H9 (cell line): ENCODE results near the gene TTC7B. TPM values are rescaled to one million over a fixed set of nuclear protein-coding genes. Genes with fewer than 3 reads are reported as not detected.

Experiments
- DNase-seq: peaks from one replicate; pipeline ENCODE4 v3.0.0-alpha.2; 2017
- H2AFZ ChIP-seq: one replicate; pipeline ENCODE4 v1.6.1; 2013; ENCODE audit warnings: mild to moderate bottlenecking, low read length, control low read depth, moderate library complexity
- H2AK5ac ChIP-seq: 2 replicates; pipeline ENCODE4 v1.6.1; 2013; ENCODE audit warnings: low read length, control low read depth, mixed read lengths; ENCODE audit not compliant: insufficient read length
- H2BK120ac ChIP-seq: one replicate; pipeline ENCODE4 v1.6.1; 2013; ENCODE audit warnings: low read depth, mild to moderate bottlenecking, low read length, control low read depth, inconsistent platforms; ENCODE audit not compliant: poor library complexity, severe bottlenecking
- H2BK12ac ChIP-seq: 2 replicates; pipeline ENCODE4 v1.6.1; 2013; ENCODE audit warnings: low read length, control low read depth, mixed read lengths, low read depth; ENCODE audit not compliant: insufficient read length
- H2BK15ac ChIP-seq: 2 replicates; pipeline ENCODE4 v1.6.1; 2013; ENCODE audit warnings: low read depth, low read length, control low read depth
- H2BK20ac ChIP-seq: one replicate; pipeline ENCODE4 v1.6.1; 2013; ENCODE audit warnings: low read depth, mild to moderate bottlenecking, low read length, control low read depth, inconsistent platforms; ENCODE audit not compliant: poor library complexity, severe bottlenecking
- H2BK5ac ChIP-seq: 2 replicates; pipeline ENCODE4 v1.6.1; 2013; ENCODE audit warnings: low read length, control low read depth, mixed read lengths; ENCODE audit not compliant: insufficient read length
- H3K14ac ChIP-seq: 2 replicates; pipeline ENCODE4 v1.6.1; 2013; ENCODE audit warnings: low read length, control low read depth; ENCODE audit not compliant: insufficient read depth
- H3K18ac ChIP-seq: 2 replicates; pipeline ENCODE4 v1.6.1; 2013; ENCODE audit warnings: low read depth, mild to moderate bottlenecking, mixed read lengths, low read length, control low read depth; ENCODE audit not compliant: insufficient read length
- H3K23ac ChIP-seq: 2 replicates; pipeline ENCODE4 v1.6.1; 2013; ENCODE audit warnings: low read length, control low read depth, mixed read lengths, low read depth; ENCODE audit not compliant: insufficient read length
- H3K23me2 ChIP-seq: 2 replicates; pipeline ENCODE4 v1.6.1; 2013; ENCODE audit warnings: low read depth, mild to moderate bottlenecking, mixed read lengths, low read length, control low read depth; ENCODE audit not compliant: insufficient read length, poor library complexity, severe bottlenecking
- H3K27ac ChIP-seq: 2 replicates; pipeline ENCODE4 v1.5.1; 2013; ENCODE audit warnings: low read length, control low read depth, mixed read lengths, low read depth; ENCODE audit not compliant: insufficient read length
- H3K27me3 ChIP-seq: 2 replicates; pipeline ENCODE4 v1.6.1; 2013; ENCODE audit warnings: low read length, control low read depth, inconsistent platforms; ENCODE audit not compliant: insufficient read depth
- H3K4ac ChIP-seq: 2 replicates; pipeline ENCODE4 v1.6.1; 2013; ENCODE audit warnings: low read depth, mild to moderate bottlenecking, control low read depth, inconsistent platforms, low read length, moderate library complexity
- H3K4me1 ChIP-seq: 2 replicates; pipeline ENCODE4 v1.6.1; 2013; ENCODE audit warnings: low read length, control low read depth, inconsistent platforms; ENCODE audit not compliant: insufficient read depth
- H3K4me2 ChIP-seq: 2 replicates; pipeline ENCODE4 v1.6.1; 2013; ENCODE audit warnings: low read length, control low read depth, mixed read lengths; ENCODE audit not compliant: insufficient read length, insufficient read depth
- H3K56ac ChIP-seq: 2 replicates; pipeline ENCODE4 v1.6.1; 2013; ENCODE audit warnings: low read depth, mild to moderate bottlenecking, mixed read lengths, low read length, control low read depth; ENCODE audit not compliant: insufficient read length
- H3K79me1 ChIP-seq: 2 replicates; pipeline ENCODE4 v1.6.1; 2013; ENCODE audit warnings: low read depth, mild to moderate bottlenecking, moderate library complexity, low read length, control low read depth, inconsistent platforms; ENCODE audit not compliant: insufficient read depth, poor library complexity, severe bottlenecking
- H3K79me2 ChIP-seq: 2 replicates; pipeline ENCODE4 v1.6.1; 2013; ENCODE audit warnings: low read length, control low read depth, inconsistent platforms; ENCODE audit not compliant: insufficient read depth
- H3K9ac ChIP-seq: 2 replicates; pipeline ENCODE4 v1.6.1; 2013; ENCODE audit warnings: low read length, control low read depth, mixed read lengths; ENCODE audit not compliant: insufficient read length; ENCODE audit errors: extremely low read depth
- H3K9me3 ChIP-seq: one replicate; pipeline ENCODE4 v1.6.1; 2013; ENCODE audit warnings: low read depth, low read length, inconsistent platforms; ENCODE audit not compliant: control insufficient read depth
- H3T11ph ChIP-seq: one replicate; pipeline ENCODE4 v1.6.1; 2013; ENCODE audit warnings: mild to moderate bottlenecking, low read length, control low read depth, inconsistent platforms
- H4K20me1 ChIP-seq: one replicate; pipeline ENCODE4 v1.6.1; 2013; ENCODE audit not compliant: control insufficient read depth, insufficient read length, insufficient read depth
- H4K5ac ChIP-seq: 2 replicates; pipeline ENCODE4 v1.6.1; 2013; ENCODE audit warnings: low read depth, mild to moderate bottlenecking, mixed read lengths, low read length, control low read depth; ENCODE audit not compliant: insufficient read length
- H4K8ac ChIP-seq: replicated peaks from 2 replicates; pipeline ENCODE4 v1.6.1; 2013; ENCODE audit warnings: low read length, control low read depth, mixed read lengths, low read depth; ENCODE audit not compliant: insufficient read length
- H4K91ac ChIP-seq: 2 replicates; pipeline ENCODE4 v1.6.1; 2013; ENCODE audit warnings: low read depth, mild to moderate bottlenecking, moderate library complexity, mixed read lengths, low read length, control low read depth; ENCODE audit not compliant: insufficient read length
- H3K27ac Mint-ChIP-seq, 3 experiments: 2 replicates in 2 of 3; 3 replicates in 1 of 3; pipeline ENCODE4 v1.8.0; 2020 to 2021; ENCODE audit warnings: mixed read lengths in 3 of 3, mild to moderate bottlenecking in 1 of 3, moderate library complexity in 1 of 3
- H3K27me3 Mint-ChIP-seq: 2 replicates; pipeline ENCODE4 v1.8.0; 2021; ENCODE audit warnings: low read depth, mild to moderate bottlenecking, moderate library complexity, mixed read lengths
- H3K36me3 Mint-ChIP-seq, 3 experiments: 2 replicates in 2 of 3; 3 replicates in 1 of 3; pipeline ENCODE4 v1.8.0; 2020 to 2021; ENCODE audit warnings: low read depth in 3 of 3, mixed read lengths in 3 of 3; ENCODE audit not compliant: insufficient read depth in 1 of 3
- H3K4me1 Mint-ChIP-seq, 2 experiments: 2 replicates each; pipeline ENCODE4 v1.8.0; 2020; ENCODE audit warnings: mixed read lengths in 2 of 2
- H3K4me3 Mint-ChIP-seq, 2 experiments: 2 replicates in 1 of 2; 3 replicates in 1 of 2; pipeline ENCODE4 v1.8.0; 2020 to 2021; ENCODE audit warnings: mild to moderate bottlenecking in 2 of 2, mixed read lengths in 2 of 2, moderate library complexity in 1 of 2
- H3K9me3 Mint-ChIP-seq, 2 experiments: 2 replicates in 1 of 2; 3 replicates in 1 of 2; pipeline ENCODE4 v1.8.0; 2020; ENCODE audit warnings: mild to moderate bottlenecking in 2 of 2, mixed read lengths in 2 of 2, moderate library complexity in 1 of 2
- CTCF ChIP-seq: fragments of 200-600 bp; sonication (generic); conservative IDR thresholded peaks from 3 replicates; pipeline ENCODE4 v1.8.0; 2021; ENCODE audit warnings: antibody characterized with exemption, mild to moderate bottlenecking
- WGBS: extraction: QIAGEN DNeasy Blood & Tissue Kit; methylation state at CpG from one replicate; pipeline ENCODE4 v1.1.7; 2013; ENCODE audit warnings: missing lambda C conversion rate, low lambda C conversion rate, mixed read lengths; ENCODE audit not compliant: insufficient read length; ENCODE audit errors: extremely low coverage; 5-methylcytosine and 5-hydroxymethylcytosine counted together
- total RNA-seq: library from RNA; stranded (reverse); gene quantifications from 2 replicates; pipeline ENCODE4 v1.2.1, GENCODE V29; 2021

Gene TTC7B
- total RNA-seq, 1 experiment from 2014 or later = 33.7 TPM

GRCh38 chr14:90615517-90616060, 200.6 kb downstream of the TTC7B start:
- Histone ChIP-seq H3K18ac (no peak overlapping the region), H4K8ac (no peak overlapping the region), H2BK12ac (no peak overlapping the region), H3K27me3 (no peaks in the 10 kb centered on the region), H4K5ac (no peak overlapping the region), H3K9me3 (no peaks in the 10 kb centered on the region), H3K9ac (no peak overlapping the region), H3K79me1 (no peaks in the 10 kb centered on the region), H4K91ac (no peak overlapping the region), H3K56ac (no peak overlapping the region), H2AK5ac (no peak overlapping the region), H3T11ph (no peak overlapping the region), H2BK15ac (no peak overlapping the region), H3K23ac (no peak overlapping the region), H3K27ac (no peak overlapping the region), H2BK5ac (no peak overlapping the region), H2AFZ (no peak overlapping the region), H2BK120ac (no peak overlapping the region), H3K14ac (0 out of 2 replicates have a peak overlapping the region, but pooled peaks have one; percentile 48), H3K4ac (no peak overlapping the region), H3K79me2 (no peaks in the 10 kb centered on the region), H3K23me2 (no peaks in the 10 kb centered on the region), H3K4me2 (no peak overlapping the region), H3K4me1 (peaks cover 3% of the 10 kb centered on the region; the same call in 1 of the 2 replicates), H2BK20ac (no peak overlapping the region), H4K20me1 (no peaks in the 10 kb centered on the region)
- Mint-ChIP-seq H3K36me3 (no peaks in the 10 kb centered on the region; a peak in 1 of 7 replicates), H3K4me3 (peak overlapping the region in 1 of 2 experiments; percentile 54; a peak in 2 of 5 replicates), H3K27me3 (no peaks in the 10 kb centered on the region), H3K4me1 (peaks cover 21 to 29% of the 10 kb centered on the region in 2 experiments), H3K27ac (peak overlapping the region; percentile 68 to 86 (median 82); a peak in 6 of 7 replicates), H3K9me3 (no peaks in the 10 kb centered on the region)
- DNase-seq = no peak
- TF ChIP-seq CTCF = no peak
- WGBS = no CpG with 5 or more reads among the region's 9 CpGs
